Measurements from ENCODE around the gene GRIN1.

The GRIN1 gene

GRCh38 chr9:137178201-137178938, 39.4 kb downstream of the GRIN1 start:
- DNase-seq (ENCODE audit: low spot score) = no peak

GRCh38 chr9:137178939-137179630, 40.1 kb downstream of the GRIN1 start:
- DNase-seq (ENCODE audit: low spot score) = no peak

- no peak for DNase-seq (ENCODE audit: low spot score)
Observed at GRCh38 chr9:137179761-137180160, 40.8 kb downstream of the GRIN1 start.

GRCh38 chr9:137180491-137180890, 41.5 kb downstream of the GRIN1 start:
- no peak for DNase-seq (ENCODE audit: low spot score)

GRCh38 chr9:137181680-137182079, 42.7 kb downstream of the GRIN1 start:
- no peak for DNase-seq (ENCODE audit: low spot score)

- DNase-seq (ENCODE audit: low spot score) = no peak
Observed at GRCh38 chr9:137182836-137183235, 43.9 kb downstream of the GRIN1 start.

GRCh38 chr9:137183980-137184595, 45.1 kb downstream of the GRIN1 start:
- no peak for DNase-seq (ENCODE audit: low spot score)

GRCh38 chr9:137184881-137185660, 46.1 kb downstream of the GRIN1 start:
- no peak for DNase-seq (ENCODE audit: low spot score)

- DNase-seq (ENCODE audit: low spot score) = no peak
Observed at GRCh38 chr9:137185921-137186320, 47.0 kb downstream of the GRIN1 start.

GRCh38 chr9:137186385-137186784, 47.4 kb downstream of the GRIN1 start:
- DNase-seq (ENCODE audit: low spot score) = no peak

GRCh38 chr9:137187386-137187785, 48.4 kb downstream of the GRIN1 start:
- DNase-seq (ENCODE audit: low spot score) = no peak

- DNase-seq (ENCODE audit: low spot score) = no peak
Observed at GRCh38 chr9:137188086-137188489, 49.1 kb downstream of the GRIN1 start.

- DNase-seq (ENCODE audit: low spot score) = peak; percentile 88
Observed at GRCh38 chr9:137188490-137189296, 49.7 kb downstream of the GRIN1 start, which contains the start of the genes ANAPC2 and SSNA1. Gene ANAPC2, minus strand, starts transcription at chr9:137188560. Its CDS starts 28 bp downstream, at chr9:137188532. Gene SSNA1, plus strand, starts transcription at chr9:137188676. Its CDS starts 51 bp downstream, at chr9:137188727.

- DNase-seq (ENCODE audit: low spot score) = no peak
Observed at GRCh38 chr9:137189297-137190295, 50.6 kb downstream of the GRIN1 start.

- DNase-seq (ENCODE audit: low spot score) = no peak
Observed at GRCh38 chr9:137190315-137190856, 51.4 kb downstream of the GRIN1 start.

GRCh38 chr9:137191245-137191644, 52.3 kb downstream of the GRIN1 start:
- no peak for DNase-seq (ENCODE audit: low spot score)

- DNase-seq (ENCODE audit: low spot score) = no peak
Observed at GRCh38 chr9:137191691-137192447, 52.9 kb downstream of the GRIN1 start.

GRCh38 chr9:137192448-137192780, 53.5 kb downstream of the GRIN1 start:
- DNase-seq (ENCODE audit: low spot score) = no peak

GRCh38 chr9:137192859-137193258, 53.9 kb downstream of the GRIN1 start:
- no peak for DNase-seq (ENCODE audit: low spot score)

Measured in COLO829 (cell line).